IMR-90 (cell line): ENCODE results near the gene ACSL1. TPM values are rescaled to one million over a fixed set of nuclear protein-coding genes. Genes with fewer than 3 reads are reported as not detected.

ENCODE experiments used
- ATAC-seq: fragments of 200-7000 bp; cut with Tn5 transposase; 2 replicates; pipeline ENCODE4 v1.9.1; 2020; ENCODE audit warnings: low read depth, mild to moderate bottlenecking, moderate library complexity
- BruUV-seq: library from RNA; stranded (reverse); fragments of 400-500 nt; replicated peaks from 2 replicates; lab custom pipeline; 2021; lab: Mats Ljungman, UMichigan
- CTCF ChIA-PET: fragments of 300-600 bp; formaldehyde crosslinking; extraction: SDS; loops from one replicate; lab custom pipeline; 2021; ENCODE audit warnings: antibody characterized with exemption; lab: Yijun Ruan, JAX
- POLR2A ChIA-PET: fragments of 300-600 bp; sonication (Branson Sonifier 250); formaldehyde crosslinking; loops from one replicate; lab custom pipeline; 2022; ENCODE audit warnings: antibody characterized with exemption; ENCODE audit not compliant: unreplicated experiment; lab: Charles Lee
- DNase-seq: peaks from one replicate; pipeline ENCODE4 v3.0.0; 2013
- H2AFZ ChIP-seq: replicated peaks from 2 replicates; pipeline ENCODE3; 2013; ENCODE audit warnings: low read length, mild to moderate bottlenecking; ENCODE audit not compliant: poor library complexity
- H2AK5ac ChIP-seq: 2 replicates; pipeline ENCODE4 v1.6.1; 2013; ENCODE audit warnings: low read depth, low read length, inconsistent platforms
- H2AK9ac ChIP-seq: replicated peaks from 2 replicates; pipeline ENCODE3; 2013; ENCODE audit warnings: mild to moderate bottlenecking, low read depth, low read length, moderate library complexity; ENCODE audit not compliant: poor library complexity
- H2BK120ac ChIP-seq: 2 replicates; pipeline ENCODE4 v1.6.1; 2013; ENCODE audit warnings: low read depth, low read length, inconsistent platforms
- H2BK15ac ChIP-seq: 3 replicates; pipeline ENCODE4 v1.6.1; 2013; ENCODE audit warnings: low read depth, low read length, inconsistent platforms
- H2BK20ac ChIP-seq: 2 replicates; pipeline ENCODE4 v1.6.1; 2013; ENCODE audit warnings: low read depth, mild to moderate bottlenecking, inconsistent platforms, low read length, moderate library complexity
- H2BK5ac ChIP-seq: 2 replicates; pipeline ENCODE4 v1.6.1; 2013; ENCODE audit warnings: mild to moderate bottlenecking, low read depth, low read length, inconsistent platforms; ENCODE audit not compliant: poor library complexity, severe bottlenecking
- H3K14ac ChIP-seq: replicated peaks from 2 replicates; pipeline ENCODE4 v1.6.1; 2013; ENCODE audit warnings: low read depth, low read length, inconsistent platforms
- H3K18ac ChIP-seq: 2 replicates; pipeline ENCODE4 v1.6.1; 2013; ENCODE audit warnings: low read depth, low read length, control low read depth
- H3K23ac ChIP-seq: 2 replicates; pipeline ENCODE4 v1.6.1; 2013; ENCODE audit warnings: low read depth, low read length, inconsistent platforms
- H3K27ac ChIP-seq: 2 replicates; pipeline ENCODE4 v1.5.1; 2013; ENCODE audit warnings: mild to moderate bottlenecking, control low read depth, low read length; ENCODE audit not compliant: insufficient read depth
- H3K27me3 ChIP-seq: 2 replicates; pipeline ENCODE4 v1.6.1; 2013; ENCODE audit warnings: low read length; ENCODE audit not compliant: control insufficient read depth, insufficient read depth
- H3K36me3 ChIP-seq: 2 replicates; pipeline ENCODE4 v1.6.1; 2013; ENCODE audit warnings: low read length, mixed read lengths; ENCODE audit not compliant: control insufficient read depth, insufficient read depth
- H3K4ac ChIP-seq: 2 replicates; pipeline ENCODE4 v1.6.1; 2013; ENCODE audit warnings: low read depth, low read length, inconsistent platforms
- H3K4me1 ChIP-seq: 2 replicates; pipeline ENCODE4 v1.6.1; 2013; ENCODE audit warnings: low read length, mixed read lengths; ENCODE audit not compliant: control insufficient read depth, insufficient read depth
- H3K4me2 ChIP-seq: 2 replicates; pipeline ENCODE4 v1.6.1; 2013; ENCODE audit warnings: low read depth, mild to moderate bottlenecking, control low read depth, low read length, moderate library complexity
- H3K4me3 ChIP-seq: 2 replicates; pipeline ENCODE4 v1.5.1; 2013; ENCODE audit warnings: low read depth, mild to moderate bottlenecking, control low read depth, low read length, moderate library complexity; ENCODE audit not compliant: insufficient read depth
- H3K56ac ChIP-seq: 2 replicates; pipeline ENCODE4 v1.6.1; 2013; ENCODE audit warnings: low read length, inconsistent platforms; ENCODE audit not compliant: insufficient read depth; ENCODE audit errors: extremely low read depth
- H3K79me1 ChIP-seq, 2 experiments: 2 replicates each; pipeline ENCODE4 v1.6.1; 2013; ENCODE audit warnings: low read length in 2 of 2, inconsistent platforms in 1 of 2, low read depth in 1 of 2
- H3K9ac ChIP-seq: 2 replicates; pipeline ENCODE4 v1.6.1; 2013; ENCODE audit warnings: low read depth, low read length, control low read depth
- H3K9me1 ChIP-seq: 2 replicates; pipeline ENCODE4 v1.6.1; 2013; ENCODE audit warnings: low read length, inconsistent platforms; ENCODE audit not compliant: insufficient read depth
- H3K9me3 ChIP-seq: 2 replicates; pipeline ENCODE4 v1.6.1; 2013; ENCODE audit warnings: low read length; ENCODE audit not compliant: control insufficient read depth, insufficient read depth
- H4K20me1 ChIP-seq: 2 replicates; pipeline ENCODE4 v1.6.1; 2013; ENCODE audit warnings: low read length, inconsistent platforms; ENCODE audit not compliant: insufficient read depth
- H4K5ac ChIP-seq: 2 replicates; pipeline ENCODE4 v1.6.1; 2013; ENCODE audit warnings: mild to moderate bottlenecking, low read depth, low read length, control low read depth
- H4K8ac ChIP-seq, 2 experiments: 2 replicates each; pipeline ENCODE4 v1.6.1; 2013; ENCODE audit warnings: low read depth in 2 of 2, low read length in 2 of 2, control low read depth in 1 of 2, inconsistent platforms in 1 of 2
- H4K91ac ChIP-seq: 2 replicates; pipeline ENCODE4 v1.6.1; 2013; ENCODE audit warnings: low read depth, low read length, inconsistent platforms; ENCODE audit not compliant: insufficient read depth
- BHLHE40 ChIP-seq: fragments of 150-350 bp; IDR thresholded peaks from 2 replicates; pipeline ENCODE4 v1.6.1; 2016; ENCODE audit warnings: mild to moderate bottlenecking, low read depth, low read length
- CTCF ChIP-seq: conservative IDR thresholded peaks from 2 replicates; pipeline ENCODE4 v1.5.1; 2012; ENCODE audit warnings: mild to moderate bottlenecking, low read depth, low read length, improper control_type of control experiment
- FOS ChIP-seq: fragments of 150-350 bp; IDR thresholded peaks from 2 replicates; pipeline ENCODE4 v1.6.1; 2016; ENCODE audit warnings: low read depth, low read length
- MAFK ChIP-seq: IDR thresholded peaks from 2 replicates; pipeline ENCODE4 v1.6.1; 2012; ENCODE audit warnings: low read depth, low read length, improper control_type of control experiment
- MXI1 ChIP-seq: IDR thresholded peaks from 2 replicates; pipeline ENCODE4 v1.6.1; 2012; ENCODE audit warnings: low read depth, mild to moderate bottlenecking, low read length, moderate library complexity, borderline replicate concordance
- NFE2L2 ChIP-seq: fragments of 150-350 bp; IDR thresholded peaks from 2 replicates; pipeline ENCODE4 v1.6.1; 2016; ENCODE audit warnings: low read depth, mild to moderate bottlenecking, low read length
- RFX5 ChIP-seq: IDR thresholded peaks from 2 replicates; pipeline ENCODE4 v1.8.0; 2012; ENCODE audit warnings: low read depth, mild to moderate bottlenecking, low read length, moderate library complexity
- WGBS, 2 experiments: methylation state at CpG; one replicate each; pipeline versions ENCODE4 v1.1.5 to v1.1.7; 2013; ENCODE audit warnings: missing lambda C conversion rate in 2 of 2; ENCODE audit not compliant: insufficient read length in 1 of 2; ENCODE audit errors: extremely low coverage in 2 of 2; 5-methylcytosine and 5-hydroxymethylcytosine counted together
- dilution Hi-C: fragments of 300-500 bp; cut with HindIII; formaldehyde crosslinking; loops from one replicate; pipeline ENCODE4 v1.14.3; 2018; ENCODE audit warnings: low sequenced_read_pairs; ENCODE audit not compliant: unreplicated experiment
- in situ Hi-C: fragments of 300-500 bp; cut with MboI; formaldehyde crosslinking; loops from 3 replicates; pipeline ENCODE4 v1.14.3; 2019; ENCODE audit warnings: low sequenced_read_pairs, inconsistent platforms, mixed read lengths
- intact Hi-C: fragments of 100-400 bp; cut with micrococcal nuclease; formaldehyde crosslinking; loops from 2 replicates; pipeline ENCODE4 v1.10.0; 2022
- polyA plus RNA-seq, 3 experiments: library from polyadenylated mRNA; depleted of rRNA; stranded (reverse); fragments of >200 nt; gene quantifications; 2 replicates each; pipeline ENCODE4 v1.2.3, GENCODE V29; 2012; ENCODE audit warnings: low replicate concordance in 1 of 3
- total RNA-seq: library from RNA; depleted of rRNA; stranded (reverse); fragments of >200 nt; gene quantifications from 2 replicates; pipeline ENCODE4 v1.2.3, GENCODE V29; 2012

The ACSL1 gene
- total and polyA plus RNA-seq, 2 of the 4 experiments (the other 2 are of a cell fraction): 14.4 to 26.0 TPM

- H3K23ac ChIP-seq: no peak overlapping the region
These were observed 42.9 kb upstream of the ACSL1 start for GRCh38 chr4:184868623-184869022.

More at GRCh38 chr4:184868623-184869022, 42.9 kb upstream of the ACSL1 start:
- Histone ChIP-seq H3K9me1 (no peaks in the 10 kb centered on the region), H3K56ac (no peak overlapping the region), H3K9me3 (no peaks in the 10 kb centered on the region), H3K18ac (no peak overlapping the region), H3K14ac (no peak overlapping the region), H2BK5ac (no peak overlapping the region), H3K9ac (no peak overlapping the region), H3K4me1 (no peaks in the 10 kb centered on the region), H2BK15ac (no peak overlapping the region), H4K5ac (no peak overlapping the region), H4K20me1 (no peaks in the 10 kb centered on the region), H2BK120ac (no peak overlapping the region), H2AFZ (no peak overlapping the region), H3K4me2 (no peak overlapping the region), H4K91ac (no peak overlapping the region), H3K4ac (no peak overlapping the region), H3K27me3 (peaks cover 8% of the 10 kb centered on the region), H2AK9ac (no peak overlapping the region), H3K36me3 (no peaks in the 10 kb centered on the region), H3K27ac (no peak overlapping the region), H3K4me3 (no peak overlapping the region), H2AK5ac (no peak overlapping the region), H4K8ac (no peak overlapping the region), H3K79me1 (no peaks in the 10 kb centered on the region), H2BK20ac (no peak overlapping the region)
- in situ Hi-C loops: no loop called here
- CTCF ChIA-PET: interaction anchor here (0.6 kb wide), 1 partner anchor 123 kb away, joined by 3 read pairs; no protein-coding TSS in a partner anchor
- no CpG with 5 or more reads among the region's 3 CpGs for WGBS, 2 experiments
- intact Hi-C loops: no loop called here
- ATAC-seq (no peak), DNase-seq (no peak)
- POLR2A ChIA-PET: no interaction called here
- BruUV-seq: no TSS peak
- dilution Hi-C loops: no loop called here
- no peak for TF ChIP-seq CTCF
- no peak for TF ChIP-seq BHLHE40
- no peak for TF ChIP-seq MXI1
- TF ChIP-seq RFX5: no peak
- TF ChIP-seq MAFK: no peak
- no peak for TF ChIP-seq NFE2L2
- no peak for TF ChIP-seq FOS
